ENCODE measurements around the gene ARAP2.

The ARAP2 gene

DNA sequence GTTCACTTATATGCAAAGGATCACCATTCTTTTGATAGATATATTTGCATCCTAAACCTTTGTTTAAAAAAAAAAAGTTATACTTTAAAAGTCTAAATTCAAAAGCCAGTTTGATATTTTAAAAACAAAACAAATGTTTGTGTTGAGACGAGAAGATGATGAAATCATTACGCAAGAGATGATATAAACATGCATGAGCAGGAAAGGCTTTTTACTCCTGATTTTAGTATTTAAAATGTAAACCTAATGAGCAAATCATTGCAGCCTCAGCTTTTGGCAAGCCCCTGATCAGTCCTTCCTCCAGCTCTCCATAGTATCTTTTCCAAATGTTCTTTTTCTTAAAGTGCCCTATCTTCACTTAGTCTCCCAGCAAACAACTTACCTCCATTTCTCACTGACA, 115.6 kb downstream of the ARAP2 start:
- no peak for DNase-seq (ENCODE audit: low read depth in 3 of 3)

DNA sequence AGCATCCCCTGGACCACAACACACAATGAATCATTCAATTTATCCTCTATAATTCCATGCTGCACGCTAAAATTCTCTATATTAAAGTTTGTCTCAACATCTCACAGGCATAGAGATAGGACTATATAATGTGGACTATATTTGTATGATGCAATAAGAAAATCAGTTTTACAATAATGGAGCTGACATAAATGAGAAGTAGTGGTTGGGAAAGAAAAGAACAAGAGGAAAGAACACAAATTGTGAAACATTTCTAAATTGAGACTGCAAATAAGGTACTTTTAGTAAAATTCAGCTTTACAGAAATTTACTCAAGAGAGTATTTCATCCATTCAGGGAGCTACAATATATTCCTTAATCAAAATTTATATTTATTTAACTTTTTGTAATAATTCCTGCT, 120.4 kb downstream of the ARAP2 start:
- DNase-seq (ENCODE audit: low read depth in 3 of 3) = no peak

DNA sequence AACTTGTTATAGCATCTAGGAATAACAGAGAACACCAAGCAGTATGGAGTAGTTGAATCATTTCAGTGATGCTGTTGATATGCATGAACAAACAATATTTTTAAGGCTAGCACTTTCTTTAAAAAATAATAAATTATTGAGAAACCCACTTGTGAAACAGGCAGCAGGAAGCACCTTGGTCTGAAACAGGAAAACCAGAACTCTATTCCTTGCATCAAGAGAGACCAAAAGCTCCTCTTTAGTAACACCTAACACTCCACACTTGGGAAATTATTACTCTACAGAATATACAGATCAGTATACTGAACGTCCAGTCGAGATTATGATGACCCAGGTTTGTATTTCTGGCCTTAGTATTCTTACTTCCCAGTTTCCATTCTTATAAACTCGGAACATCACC, 129.0 kb downstream of the ARAP2 start:
- DNase-seq (ENCODE audit: low read depth in 3 of 3) = no peak

DNA sequence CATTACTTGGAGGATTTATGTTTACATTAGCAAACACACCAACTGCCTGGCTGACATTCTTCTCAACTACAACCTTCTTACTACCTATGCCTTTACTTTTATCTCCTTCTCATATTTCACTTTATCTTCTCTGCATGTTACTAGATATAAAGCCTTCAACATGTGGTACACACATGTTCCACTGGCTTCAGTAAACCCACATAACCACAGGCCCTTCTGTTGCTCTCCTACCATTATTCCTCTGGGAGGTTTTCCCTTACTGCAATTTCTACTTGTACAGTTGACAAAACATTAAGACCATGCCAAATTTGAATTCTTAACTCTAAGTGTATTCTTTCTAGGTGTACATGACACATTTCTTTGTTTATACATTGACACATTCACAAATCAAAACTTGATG, 133.1 kb downstream of the ARAP2 start:
- DNase-seq (ENCODE audit: low read depth in 3 of 3) = no peak

DNA sequence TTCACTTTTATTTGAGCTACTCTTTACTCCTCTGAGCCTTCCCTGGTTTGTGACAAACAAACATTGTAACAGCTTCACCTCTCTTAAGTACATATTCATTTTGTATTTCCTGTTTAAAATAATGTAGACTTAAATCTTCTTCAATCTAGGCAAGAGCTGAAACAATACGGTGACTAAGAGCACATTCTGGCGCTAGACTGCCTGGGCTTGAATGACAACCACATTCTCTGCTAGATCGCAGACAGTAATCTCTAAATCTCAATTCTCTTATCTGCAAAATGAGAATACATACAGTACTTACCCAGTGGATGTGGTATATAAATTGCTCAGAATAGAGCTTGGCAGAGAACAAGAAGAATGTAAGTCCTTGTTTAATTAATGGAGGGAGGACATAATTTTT, 144.8 kb downstream of the ARAP2 start:
- no peak for DNase-seq (ENCODE audit: low read depth in 3 of 3)

DNA sequence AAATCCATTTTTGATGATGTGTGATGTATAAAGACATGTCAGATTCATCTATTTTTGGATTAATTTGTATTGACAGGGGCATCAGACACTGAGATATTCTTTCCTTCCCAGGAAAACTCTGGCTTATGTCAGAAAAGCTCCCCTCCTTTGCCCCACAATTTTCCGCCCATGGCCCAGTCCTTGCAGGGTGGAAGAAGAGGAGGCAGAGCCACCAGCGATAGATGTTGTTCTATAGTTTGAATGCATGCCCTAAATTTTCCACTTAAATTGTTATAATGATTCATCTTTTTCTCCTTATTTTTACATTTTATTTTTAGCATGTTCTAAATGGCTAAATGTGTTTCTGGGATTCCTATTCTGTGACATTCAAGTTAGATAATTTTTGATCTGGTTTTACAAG, 149.3 kb downstream of the ARAP2 start:
- DNase-seq (ENCODE audit: low read depth in 3 of 3) = no peak

DNA sequence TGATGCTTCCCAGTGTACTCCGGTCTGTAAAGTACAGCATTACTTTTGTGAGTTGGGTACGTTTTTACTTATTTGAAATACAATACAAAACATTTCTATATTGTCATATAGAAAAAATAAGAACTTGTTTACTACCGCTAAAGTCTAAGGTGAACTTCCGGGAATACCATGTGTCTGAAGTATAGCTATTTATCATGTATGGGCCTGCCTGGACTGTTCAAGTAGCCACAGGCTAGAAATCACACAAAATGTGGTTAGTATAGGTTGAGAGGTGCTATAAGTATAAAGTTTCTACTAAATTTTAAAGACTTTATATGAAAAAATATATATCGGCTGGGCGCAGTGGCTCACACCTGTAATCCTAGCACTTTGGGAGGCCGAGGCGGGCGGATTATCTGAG, 152.3 kb downstream of the ARAP2 start:
- DNase-seq (ENCODE audit: low read depth in 3 of 3) = no peak

DNA sequence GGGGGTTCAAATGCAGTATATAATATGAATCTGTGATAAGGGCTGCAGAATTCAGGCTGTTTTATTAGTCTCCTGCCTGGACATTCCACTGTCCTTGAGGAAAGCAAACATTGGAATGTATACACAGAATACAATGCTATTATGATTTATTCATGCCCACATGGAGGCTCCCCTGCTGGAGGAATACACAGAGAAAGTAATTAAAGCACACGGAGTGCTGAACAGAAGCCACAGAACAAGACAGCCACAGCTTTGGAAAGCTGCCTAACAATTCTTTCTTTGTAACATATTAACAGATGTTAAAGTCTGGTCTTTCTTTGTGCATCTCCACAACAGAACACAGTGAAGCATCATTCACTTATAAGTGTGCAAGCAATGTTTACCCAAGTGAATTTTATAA, 155.8 kb downstream of the ARAP2 start:
- no peak for DNase-seq (ENCODE audit: low read depth in 3 of 3)

DNA sequence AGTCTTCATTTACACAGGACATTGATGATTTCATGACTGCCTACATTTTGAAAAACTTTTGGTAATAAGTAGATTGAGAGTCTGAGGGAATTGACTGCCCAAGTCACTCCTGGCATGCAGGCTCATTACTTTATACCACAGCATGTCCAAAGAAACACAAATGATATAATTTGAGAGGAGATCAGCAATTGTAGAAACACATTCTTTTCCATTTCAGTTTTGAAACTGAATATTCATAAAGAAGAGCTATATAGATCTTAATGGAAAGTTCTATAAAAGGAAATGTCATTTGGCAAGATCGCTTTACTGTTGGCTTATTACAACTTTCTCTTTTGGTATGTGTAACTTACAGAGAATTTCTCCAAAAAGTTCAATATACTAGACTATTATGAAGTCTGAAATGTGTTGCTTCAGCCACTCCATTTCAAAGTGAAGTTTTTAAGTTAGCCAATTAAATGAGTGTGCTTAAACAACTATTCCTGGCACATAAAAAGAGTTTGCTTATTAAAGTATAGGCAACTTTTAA, 158.0 kb downstream of the ARAP2 start:
- DNase-seq (ENCODE audit: low read depth in 3 of 3) = no peak

DNA sequence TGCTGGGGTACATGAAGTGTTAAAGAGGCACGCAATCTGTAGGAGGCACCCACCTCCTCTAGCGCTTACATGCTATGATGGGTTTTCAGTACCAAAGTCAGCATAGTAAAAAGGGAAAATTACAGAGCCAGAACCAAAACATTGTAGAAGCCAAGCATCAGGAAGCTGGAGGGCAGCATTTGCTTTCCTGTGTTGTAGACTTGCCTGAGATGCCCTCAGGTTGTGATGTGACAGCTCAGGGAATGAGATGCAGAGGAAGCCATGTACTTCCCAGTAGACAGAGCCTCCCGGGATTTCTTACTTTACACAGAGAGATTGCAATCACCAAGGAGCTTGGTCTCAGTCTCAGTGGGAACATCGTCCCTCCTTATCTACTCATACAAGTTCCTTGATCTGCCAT, 161.5 kb downstream of the ARAP2 start:
- no peak for DNase-seq (ENCODE audit: low read depth in 3 of 3)

DNA sequence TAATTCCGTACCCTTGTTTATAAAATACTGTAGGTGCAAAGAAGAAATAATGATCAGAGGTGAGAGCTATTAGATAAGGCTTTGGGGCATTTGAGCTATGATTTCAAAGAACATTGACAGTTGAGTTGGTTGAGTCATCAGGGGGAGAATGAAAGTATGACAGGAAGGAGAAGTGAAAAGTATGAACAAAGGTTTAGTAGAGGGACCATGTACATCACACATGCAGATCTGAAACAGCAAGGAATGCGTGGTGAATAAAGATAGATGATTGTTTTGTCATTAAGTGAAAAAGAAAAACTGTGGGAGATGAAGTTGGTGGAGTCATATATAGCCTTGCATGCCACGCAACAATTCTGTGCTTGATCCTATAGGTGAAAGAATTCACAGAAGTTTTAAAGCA, 163.1 kb downstream of the ARAP2 start:
- DNase-seq (ENCODE audit: low read depth in 3 of 3) = no peak

DNA sequence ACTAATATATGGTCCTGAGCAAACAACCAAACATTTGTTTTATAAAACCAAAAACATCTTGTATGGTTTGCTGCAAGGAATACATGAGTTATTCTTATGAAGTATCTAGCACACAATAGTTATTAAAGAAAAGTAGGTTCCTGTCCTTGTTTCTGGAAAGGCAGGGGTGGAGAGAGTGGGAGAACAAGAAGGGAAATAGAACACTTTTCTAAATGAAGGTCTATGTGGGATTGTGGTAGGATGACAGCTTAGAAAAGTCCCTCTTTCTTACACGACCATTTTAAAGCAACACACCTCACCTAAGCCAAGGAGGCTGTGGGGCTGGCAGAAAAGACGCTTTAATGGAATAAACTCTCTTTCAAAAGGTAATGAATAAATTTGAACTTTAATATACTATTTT, 164.6 kb downstream of the ARAP2 start:
- no peak for DNase-seq (ENCODE audit: low read depth in 3 of 3)

DNA sequence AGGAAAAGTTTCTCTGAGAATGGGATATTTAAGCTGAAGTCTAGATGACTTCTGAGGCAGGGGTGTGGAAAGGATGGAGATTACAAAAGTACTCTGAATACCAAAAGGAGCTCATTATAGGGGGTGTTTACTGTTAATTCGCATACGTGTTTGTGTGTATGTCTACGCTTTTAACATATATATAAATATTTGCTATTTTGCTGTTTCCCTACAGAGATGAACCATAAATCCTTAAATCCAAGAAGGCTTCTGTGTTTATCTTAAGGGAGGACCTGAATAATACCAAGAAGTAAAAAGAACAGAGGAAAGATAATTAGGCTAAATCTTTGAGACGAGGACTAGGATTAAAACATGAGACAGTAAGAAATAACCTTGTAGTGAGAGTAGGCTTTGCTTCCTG, 166.0 kb downstream of the ARAP2 start:
- DNase-seq (ENCODE audit: low read depth in 3 of 3) = no peak

DNA sequence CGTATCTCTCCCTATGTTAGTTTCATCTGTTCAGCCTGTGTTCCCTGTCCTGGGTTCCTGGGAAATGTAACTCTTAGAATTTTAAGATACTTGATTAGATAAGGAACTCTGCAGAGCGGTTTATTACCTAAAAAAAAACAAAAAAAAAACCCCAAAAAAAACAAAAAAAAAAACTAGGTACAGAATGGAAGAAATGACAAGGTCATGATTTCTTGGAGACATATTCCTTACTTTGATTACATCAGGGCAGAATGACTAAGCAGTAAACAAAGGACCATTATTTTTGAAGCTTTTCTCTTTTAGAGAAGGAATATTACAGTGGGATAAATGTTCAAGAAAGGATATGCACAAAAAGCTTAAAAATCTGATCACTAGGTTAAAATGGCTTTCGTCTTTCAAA, 171.8 kb downstream of the ARAP2 start:
- DNase-seq (ENCODE audit: low read depth in 3 of 3) = no peak

DNA sequence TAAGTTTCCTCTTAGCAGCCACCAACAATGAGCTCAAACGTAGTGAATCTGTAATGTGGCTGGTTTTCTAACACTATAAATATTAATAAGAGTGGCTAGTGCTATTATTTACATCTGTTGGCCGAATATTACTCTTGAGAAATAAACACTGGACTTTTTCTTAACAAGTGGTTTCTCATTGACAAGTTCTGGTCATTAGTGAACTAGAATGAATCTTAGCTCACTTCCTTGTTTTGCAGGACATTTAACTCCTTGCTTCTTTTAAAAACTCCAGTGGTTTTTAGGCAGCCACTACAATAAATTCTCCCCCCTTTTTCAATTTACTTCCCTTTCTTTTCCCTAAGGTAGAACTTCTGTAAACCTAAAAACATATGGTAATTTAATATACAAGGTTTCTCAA, 177.2 kb downstream of the ARAP2 start:
- no peak for DNase-seq (ENCODE audit: low read depth in 3 of 3)

DNA sequence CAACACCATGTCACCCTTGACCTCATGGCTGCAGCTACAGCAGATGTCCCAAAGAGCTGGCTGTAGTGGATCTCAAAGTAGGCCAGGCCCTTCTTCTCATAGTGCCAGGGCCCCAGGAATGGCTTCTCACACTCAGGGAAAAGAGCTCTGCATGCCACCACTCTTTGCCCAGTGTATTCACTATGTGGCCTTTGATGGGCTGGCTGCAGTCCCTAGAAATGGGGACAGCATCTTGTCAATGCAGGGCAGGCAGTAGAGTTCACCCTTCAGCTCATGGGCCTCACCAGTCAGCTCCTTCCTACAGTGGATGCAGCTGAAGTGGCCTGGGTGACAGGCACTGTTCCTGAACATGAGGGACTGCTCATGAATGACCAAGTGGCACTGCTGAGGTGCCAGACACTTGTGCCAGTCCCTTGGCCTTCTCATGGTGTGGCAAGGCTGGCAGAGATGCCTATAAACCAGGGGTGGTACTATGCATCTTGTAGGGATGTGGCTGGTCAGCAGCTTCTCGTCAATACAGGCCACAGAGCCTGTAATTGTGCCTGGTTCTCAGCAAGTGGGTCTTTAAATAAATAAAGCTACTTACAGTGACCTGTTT, 178.9 kb downstream of the ARAP2 start:
- DNase-seq (ENCODE audit: low read depth in 3 of 3) = no peak

DNA sequence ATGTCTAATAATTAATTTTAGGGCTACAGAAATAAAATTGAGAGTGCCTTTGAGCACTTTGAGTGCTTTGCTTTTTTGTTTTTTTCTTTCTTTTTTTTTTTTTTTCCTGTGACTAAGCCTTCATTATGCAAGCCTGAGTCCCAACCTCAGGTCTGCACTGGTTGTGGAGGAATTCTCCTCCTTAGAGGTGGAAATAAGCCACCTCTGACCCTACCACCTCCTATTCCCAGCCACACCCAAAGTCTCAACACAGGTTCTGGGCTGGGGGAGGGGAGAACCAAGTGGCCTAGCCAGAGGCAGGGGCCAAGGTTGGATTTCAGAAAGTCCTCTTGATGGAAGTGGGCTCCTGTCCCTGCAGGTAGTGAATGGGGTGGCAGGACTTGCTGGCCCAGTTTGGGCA, 180.2 kb downstream of the ARAP2 start:
- DNase-seq (ENCODE audit: low read depth in 3 of 3) = no peak

DNA sequence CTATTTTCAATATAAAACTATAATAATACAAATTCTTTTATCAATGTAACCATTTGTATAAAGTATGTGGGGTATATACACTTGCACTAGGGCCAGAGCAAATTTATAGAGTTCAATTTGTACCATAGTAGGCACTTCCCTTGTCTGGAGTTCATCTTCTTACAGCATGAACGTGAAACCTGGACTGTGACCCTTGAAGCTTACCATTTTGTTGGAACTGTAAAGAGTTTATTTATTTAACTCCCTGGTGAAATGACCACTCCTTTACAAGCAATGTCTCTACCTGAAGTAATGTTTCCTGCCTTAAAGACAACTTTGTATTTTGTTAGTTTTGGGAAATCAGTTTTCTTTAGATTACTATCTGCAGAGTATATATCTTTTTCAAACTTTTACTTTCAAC, 188.2 kb downstream of the ARAP2 start:
- DNase-seq (ENCODE audit: low read depth in 3 of 3) = no peak

DNA sequence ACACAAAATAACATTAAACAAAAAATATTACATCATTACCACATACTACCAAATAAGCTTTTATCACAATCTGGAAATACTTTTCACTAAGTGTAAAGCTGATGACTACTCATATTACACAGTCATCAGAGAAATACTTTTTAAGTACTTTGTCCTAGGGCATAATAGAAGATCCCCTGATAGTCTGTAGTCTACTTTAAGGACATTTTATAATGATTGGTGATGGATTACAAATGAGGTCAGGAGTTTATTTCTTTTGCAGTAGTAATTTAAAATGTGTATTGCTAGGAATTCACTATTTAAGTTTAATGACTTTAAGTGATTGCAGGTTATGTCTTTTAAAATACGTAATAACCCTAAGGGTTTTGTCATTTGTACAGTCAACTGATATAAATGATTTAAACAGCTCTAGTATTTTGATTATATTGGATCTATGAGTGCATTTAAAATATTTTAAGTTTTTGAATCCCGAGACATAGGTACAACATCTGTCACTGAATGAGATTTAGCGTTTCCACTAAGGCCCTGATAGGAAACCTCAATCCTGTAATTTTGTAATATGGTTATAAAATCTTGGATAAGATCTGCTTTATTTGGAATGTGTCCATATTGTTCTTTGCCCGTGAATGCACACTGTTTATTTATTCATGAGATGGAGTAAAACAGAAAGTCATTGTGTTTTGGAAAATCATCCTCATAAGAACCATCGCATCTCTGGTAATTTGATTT, 189.5 kb downstream of the ARAP2 start:
- no peak for DNase-seq (ENCODE audit: low read depth in 3 of 3)

DNA sequence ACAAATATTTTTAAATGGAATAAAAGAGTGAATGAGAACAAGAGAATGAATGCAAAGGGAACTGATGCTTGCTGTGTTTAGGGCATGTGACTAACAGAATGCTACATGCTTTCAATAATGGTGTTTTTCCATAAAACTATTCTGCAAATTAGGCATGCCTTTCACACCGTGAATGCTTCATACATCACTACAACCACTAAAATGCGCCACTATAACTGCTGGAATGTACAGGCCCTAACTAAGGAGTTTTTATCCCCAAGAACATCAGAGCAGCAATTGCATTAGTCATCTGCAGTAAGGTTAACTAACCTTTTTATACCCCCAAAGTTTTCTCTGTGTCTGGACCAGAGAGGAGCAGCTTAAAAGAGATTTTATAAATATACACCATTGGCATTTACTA, 190.4 kb downstream of the ARAP2 start:
- DNase-seq (ENCODE audit: low read depth in 3 of 3) = no peak

DNA sequence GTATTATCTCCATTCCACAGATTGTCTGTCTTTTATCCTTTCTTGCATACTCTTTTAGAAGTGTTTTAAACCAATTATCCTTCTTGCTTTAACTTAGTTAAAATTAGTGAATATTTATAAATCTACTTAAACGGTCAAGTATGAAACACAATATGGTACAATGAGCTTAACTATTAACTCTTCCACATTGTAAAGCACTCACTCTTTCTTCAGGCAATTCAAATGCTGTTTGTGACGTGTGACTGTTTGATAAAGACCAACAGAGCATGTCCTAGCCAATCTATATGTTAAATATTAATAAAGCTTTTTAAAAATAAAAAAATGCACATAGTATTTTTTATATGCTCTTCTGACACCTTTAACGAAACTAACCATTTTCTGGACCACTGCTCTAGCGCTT, 192.7 kb downstream of the ARAP2 start:
- DNase-seq (ENCODE audit: low read depth in 3 of 3) = no peak

DNA sequence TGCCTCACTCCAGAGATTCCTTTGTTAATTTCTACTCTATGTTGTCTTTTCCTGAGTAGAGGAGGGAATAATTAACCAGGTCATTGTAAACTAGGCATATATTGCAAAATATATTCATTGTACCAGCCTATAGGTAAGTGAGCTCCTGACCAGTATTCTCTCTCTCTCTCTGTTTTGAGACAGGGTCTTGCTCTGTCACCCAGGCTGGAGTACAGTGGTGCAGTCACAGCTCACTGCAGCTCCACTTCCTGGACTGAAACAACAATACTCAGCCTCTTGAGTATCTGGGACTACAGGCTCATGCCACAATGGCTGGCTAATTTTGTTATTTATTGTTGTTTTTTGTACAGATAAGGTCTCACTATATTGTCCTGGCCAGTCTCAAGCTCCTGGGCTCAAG, 198.3 kb downstream of the ARAP2 start:
- DNase-seq (ENCODE audit: low read depth in 3 of 3) = no peak

DNA sequence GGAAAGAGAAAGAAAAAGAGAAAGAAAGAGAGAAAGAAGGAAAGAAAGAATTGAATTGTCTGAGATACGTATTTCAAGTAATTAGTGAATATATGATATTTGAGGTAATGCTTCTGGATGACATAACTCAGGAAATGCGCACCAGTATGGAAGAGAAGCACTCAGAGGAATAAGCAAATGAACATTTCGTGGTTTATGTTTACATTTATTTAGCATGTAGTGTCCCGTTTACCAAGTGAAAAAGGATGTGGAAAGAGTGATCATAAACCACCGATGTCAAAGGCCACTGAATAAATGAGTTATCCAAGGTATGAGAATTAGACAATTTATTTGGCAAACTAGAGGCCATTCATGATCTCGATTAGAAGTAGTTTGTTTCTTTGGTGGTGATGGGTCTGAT, 200.4 kb downstream of the ARAP2 start:
- no peak for DNase-seq (ENCODE audit: low read depth in 3 of 3)

DNA sequence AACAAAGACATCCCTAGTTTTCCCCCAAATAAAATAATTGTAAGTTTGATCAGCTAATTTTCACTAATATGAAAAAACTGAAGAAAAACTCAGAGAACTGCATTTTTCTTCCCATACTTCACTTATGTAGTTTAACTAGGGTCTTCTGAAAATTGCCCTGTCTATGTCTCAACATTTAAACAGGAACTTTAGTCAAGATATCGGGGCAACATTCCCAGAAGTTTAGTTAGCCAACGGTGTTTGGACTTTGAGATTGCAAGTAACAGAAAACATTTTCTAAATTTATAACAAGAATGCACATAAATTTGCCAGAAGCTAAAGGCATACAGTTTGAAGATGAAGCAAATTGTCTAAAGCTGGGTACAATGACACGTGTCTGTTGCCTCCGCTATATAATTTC, 201.1 kb downstream of the ARAP2 start:
- DNase-seq (ENCODE audit: low read depth in 3 of 3) = no peak

All from stimulated activated CD4-positive, alpha-beta T cell treated with anti-CD3 and anti-CD28 coated beads, TNF-alpha, amount 100 ng/mL, for 4 hours (primary cell).